Stimulated activated naive B cell treated with anti-CD40 and anti-IgM and Interleukin-4, amounts not matched to agents 10 μg/mL and 1 μg/mL and 100 μg/mL, for 72 hours (primary cell): ENCODE data around the gene ATP7B.

Experiments
- ATAC-seq, 2 donors: fragments of 150-1000 bp; cut with Tn5 transposase; replicated peaks; 2 replicates each; pipeline ENCODE4 v1.10.0; 2021; ENCODE audit warnings: moderate library complexity in 1 of 2
- DNase-seq: peaks from one replicate; pipeline ENCODE4 v3.0.0; 2021
- H3K27ac Mint-ChIP-seq: one replicate; pipeline ENCODE4 v1.8.0; 2022; ENCODE audit warnings: mild to moderate bottlenecking, mixed read lengths
- H3K27me3 Mint-ChIP-seq, 2 donors: one replicate each; pipeline ENCODE4 v1.8.0; 2022; ENCODE audit warnings: mixed read lengths in 2 of 2
- H3K36me3 Mint-ChIP-seq, 2 donors: one replicate each; pipeline ENCODE4 v1.8.0; 2022; ENCODE audit warnings: mixed read lengths in 2 of 2, mild to moderate bottlenecking in 1 of 2
- H3K4me1 Mint-ChIP-seq, 2 donors: one replicate each; pipeline ENCODE4 v1.8.0; 2022; ENCODE audit warnings: mixed read lengths in 2 of 2, mild to moderate bottlenecking in 1 of 2
- H3K4me3 Mint-ChIP-seq, 2 donors: one replicate each; pipeline ENCODE4 v1.8.0; 2022; ENCODE audit warnings: mild to moderate bottlenecking in 2 of 2, mixed read lengths in 2 of 2, moderate library complexity in 1 of 2
- H3K9me3 Mint-ChIP-seq, 2 donors: one replicate each; pipeline ENCODE4 v1.8.0; 2022; ENCODE audit warnings: mixed read lengths in 2 of 2, mild to moderate bottlenecking in 1 of 2

Gene ATP7B

GRCh38 chr13:51935326-51936171, 75.7 kb downstream of the ATP7B start:
- ATAC-seq (no peak), DNase-seq (no peak)
- Mint-ChIP-seq H3K27ac (no peak overlapping the region), H3K4me1 (no peaks in the 10 kb centered on the region), H3K36me3 (no peaks in the 10 kb centered on the region), H3K9me3 (no peaks in the 10 kb centered on the region), H3K27me3 (peaks cover 0 to 6% of the 10 kb centered on the region in 2 donors), H3K4me3 (no peak overlapping the region)

- Mint-ChIP-seq H3K27me3 (peaks cover 0 to 6% of the 10 kb centered on the region in 2 donors), H3K4me1 (no peaks in the 10 kb centered on the region), H3K9me3 (no peaks in the 10 kb centered on the region), H3K4me3 (no peak overlapping the region), H3K36me3 (no peaks in the 10 kb centered on the region), H3K27ac (no peak overlapping the region)
- DNase-seq (no peak), ATAC-seq (no peak)
These were observed 76.7 kb downstream of the ATP7B start for GRCh38 chr13:51934461-51935087.

DNA sequence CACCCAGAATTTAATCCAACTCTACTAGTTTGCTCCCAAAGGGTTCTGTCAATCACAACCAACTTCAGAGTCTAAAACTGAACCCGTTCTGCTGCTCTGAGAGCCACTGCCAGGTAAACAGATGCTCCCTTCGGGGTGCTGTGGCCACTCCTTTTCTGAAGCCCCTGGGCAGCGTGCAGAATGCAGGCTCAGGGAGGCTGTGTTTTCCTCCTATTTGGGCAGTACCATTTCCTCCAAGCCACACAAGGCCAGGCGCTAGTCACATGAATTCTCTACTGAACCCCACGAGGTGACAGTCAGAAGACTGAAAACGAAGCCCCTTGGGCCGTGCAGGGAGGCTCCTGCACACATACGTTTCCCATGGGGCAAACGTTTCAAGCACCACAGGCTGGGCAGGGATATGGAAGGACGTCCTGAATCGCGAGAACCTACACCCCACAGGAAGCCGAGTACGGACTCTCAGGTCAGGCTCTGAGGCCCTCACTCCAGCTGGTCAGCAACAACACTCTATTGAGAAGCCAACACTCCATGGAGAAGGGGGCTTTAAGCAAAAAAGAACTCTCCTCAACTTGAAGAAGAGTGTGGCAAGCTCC, 77.7 kb downstream of the ATP7B start:
- H3K4me3 Mint-ChIP-seq: no peak overlapping the region
- no peaks in the 10 kb centered on the region for H3K9me3 Mint-ChIP-seq
- no peaks in the 10 kb centered on the region for H3K4me1 Mint-ChIP-seq
- ATAC-seq: no peak
- no peak overlapping the region for H3K27ac Mint-ChIP-seq
- H3K27me3 Mint-ChIP-seq: peaks cover 0 to 6% of the 10 kb centered on the region in 2 donors
- no peak for DNase-seq
- H3K36me3 Mint-ChIP-seq: no peaks in the 10 kb centered on the region

DNA sequence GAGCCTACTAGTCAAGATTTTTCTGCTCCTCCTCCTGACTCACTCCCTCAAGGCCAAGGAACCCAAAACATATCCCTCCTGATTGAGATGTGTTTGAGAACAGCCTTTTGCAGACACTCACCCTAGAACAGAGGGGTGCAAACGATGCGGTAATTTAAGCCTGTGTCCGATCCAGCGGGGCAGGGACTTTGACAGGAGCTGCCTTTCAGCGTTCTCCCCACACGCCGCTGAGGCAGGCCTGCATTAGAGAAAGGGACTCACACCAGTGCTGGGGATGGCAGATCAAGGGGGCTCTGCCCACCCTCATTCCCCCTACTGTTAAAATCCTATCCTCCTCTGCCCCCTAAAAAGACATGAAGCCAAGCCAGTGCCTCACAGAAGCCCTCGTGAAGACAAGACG, 79.0 kb downstream of the ATP7B start:
- Mint-ChIP-seq H3K4me1 (no peaks in the 10 kb centered on the region), H3K27ac (no peak overlapping the region), H3K9me3 (no peaks in the 10 kb centered on the region), H3K4me3 (no peak overlapping the region), H3K36me3 (no peaks in the 10 kb centered on the region), H3K27me3 (no peaks in the 10 kb centered on the region)
- no peak for DNase-seq
- ATAC-seq: no peak

DNA sequence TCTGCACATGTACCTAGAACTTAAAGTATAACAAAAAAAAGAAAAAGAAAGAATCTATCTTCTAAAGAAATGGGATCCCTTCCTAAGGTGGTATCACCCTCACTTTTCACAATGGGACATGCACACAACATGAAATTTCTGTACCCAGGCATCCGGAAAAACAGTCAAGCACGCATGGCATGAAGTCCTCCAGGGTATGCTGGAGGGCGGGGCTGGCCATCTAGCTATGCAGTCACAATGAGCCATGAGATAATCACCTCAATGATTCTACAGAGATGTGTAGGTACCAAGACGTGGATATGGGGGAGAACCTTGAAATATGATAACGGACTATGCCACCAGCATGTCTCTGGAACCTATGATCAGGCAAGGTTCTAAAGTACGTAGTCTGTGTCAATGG, 79.6 kb downstream of the ATP7B start:
- DNase-seq (no peak), ATAC-seq (no peak)
- H3K9me3 Mint-ChIP-seq: no peaks in the 10 kb centered on the region
- H3K36me3 Mint-ChIP-seq: no peaks in the 10 kb centered on the region
- H3K27ac Mint-ChIP-seq: no peak overlapping the region
- no peak overlapping the region for H3K4me3 Mint-ChIP-seq
- H3K4me1 Mint-ChIP-seq: no peaks in the 10 kb centered on the region
- no peaks in the 10 kb centered on the region for H3K27me3 Mint-ChIP-seq

DNA sequence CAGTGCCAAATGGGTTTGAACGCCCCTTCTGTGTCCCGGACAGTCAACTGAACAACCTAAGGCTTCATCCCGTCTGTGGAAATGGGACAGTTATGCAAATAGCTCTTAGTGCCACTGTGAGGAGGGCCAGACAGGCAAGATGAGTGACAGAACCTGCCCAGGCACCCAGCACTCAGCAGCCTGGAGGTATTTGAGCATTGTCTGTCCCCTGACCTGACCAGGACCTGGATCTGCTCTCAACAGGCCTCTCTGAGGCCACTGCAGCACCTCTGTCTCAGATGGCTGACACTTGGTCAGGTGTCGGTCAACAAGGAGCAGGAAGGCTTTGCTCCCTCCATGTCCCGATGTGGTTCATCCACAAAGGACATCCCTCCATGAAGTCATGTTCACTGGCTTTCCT, 81.6 kb downstream of the ATP7B start:
- Mint-ChIP-seq H3K27ac (no peak overlapping the region), H3K36me3 (no peaks in the 10 kb centered on the region), H3K9me3 (no peaks in the 10 kb centered on the region), H3K4me3 (no peak overlapping the region), H3K4me1 (no peaks in the 10 kb centered on the region), H3K27me3 (peaks cover 13 to 14% of the 10 kb centered on the region in 2 donors)
- ATAC-seq (no peak), DNase-seq (no peak)

GRCh38 chr13:51928231-51928630, 83.0 kb downstream of the ATP7B start:
- ATAC-seq: peak in 1 of 2 donors; percentile 41
- no peak overlapping the region for H3K27ac Mint-ChIP-seq
- peaks cover 21 to 23% of the 10 kb centered on the region in 2 donors for H3K27me3 Mint-ChIP-seq
- H3K4me1 Mint-ChIP-seq: peaks cover 1 to 9% of the 10 kb centered on the region in 2 donors
- DNase-seq: no peak
- H3K9me3 Mint-ChIP-seq: no peaks in the 10 kb centered on the region
- no peaks in the 10 kb centered on the region for H3K36me3 Mint-ChIP-seq
- H3K4me3 Mint-ChIP-seq: no peak overlapping the region

DNA sequence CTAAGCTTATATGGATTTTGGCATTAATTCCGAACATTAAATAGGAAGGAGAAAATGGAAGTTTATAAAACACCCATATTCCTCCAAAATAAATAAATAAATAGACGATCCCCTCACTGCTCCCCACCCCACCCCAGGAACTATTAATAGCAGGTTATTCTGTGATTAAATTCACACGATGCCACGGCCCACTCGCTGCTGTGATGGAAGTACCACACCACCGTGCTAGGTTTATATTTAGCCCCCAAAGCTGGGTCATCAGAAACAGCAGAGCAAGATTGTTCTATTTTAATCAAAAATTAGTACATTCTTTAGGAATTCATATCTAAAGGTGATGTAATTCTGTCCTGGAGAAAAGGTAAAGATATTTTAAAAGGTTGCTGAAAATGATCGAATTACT, 84.1 kb downstream of the ATP7B start:
- Mint-ChIP-seq H3K36me3 (no peaks in the 10 kb centered on the region), H3K27ac (no peak overlapping the region), H3K4me1 (peaks cover 3 to 17% of the 10 kb centered on the region in 2 donors), H3K27me3 (peaks cover 21 to 23% of the 10 kb centered on the region in 2 donors), H3K9me3 (no peaks in the 10 kb centered on the region), H3K4me3 (no peak overlapping the region)
- ATAC-seq: no peak
- no peak for DNase-seq

DNA sequence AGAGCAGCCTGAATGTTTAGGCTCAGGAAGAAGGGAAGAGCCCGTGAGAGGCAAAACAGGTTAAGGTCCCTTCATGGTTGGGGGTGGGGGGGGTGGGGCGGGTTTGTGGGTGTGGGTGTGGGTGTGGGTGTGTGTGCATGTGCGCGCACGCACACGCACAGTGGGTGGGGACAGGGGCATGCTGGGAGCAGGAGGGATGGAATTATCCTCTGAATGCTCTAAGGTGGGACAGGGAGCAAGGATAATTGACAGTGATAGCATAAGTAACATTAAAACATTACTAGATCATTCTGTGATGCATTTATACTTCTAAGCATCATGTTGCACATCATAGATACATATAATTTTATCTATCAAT, 84.7 kb downstream of the ATP7B start:
- Mint-ChIP-seq H3K9me3 (no peaks in the 10 kb centered on the region), H3K36me3 (no peaks in the 10 kb centered on the region), H3K4me1 (peaks cover 5 to 17% of the 10 kb centered on the region in 2 donors), H3K27me3 (peaks cover 21 to 23% of the 10 kb centered on the region in 2 donors), H3K4me3 (no peak overlapping the region), H3K27ac (no peak overlapping the region)
- ATAC-seq (no peak), DNase-seq (no peak)

- H3K27ac Mint-ChIP-seq: no peak overlapping the region
These were observed 85.3 kb downstream of the ATP7B start for GRCh38 chr13:51925865-51926527.

DNA sequence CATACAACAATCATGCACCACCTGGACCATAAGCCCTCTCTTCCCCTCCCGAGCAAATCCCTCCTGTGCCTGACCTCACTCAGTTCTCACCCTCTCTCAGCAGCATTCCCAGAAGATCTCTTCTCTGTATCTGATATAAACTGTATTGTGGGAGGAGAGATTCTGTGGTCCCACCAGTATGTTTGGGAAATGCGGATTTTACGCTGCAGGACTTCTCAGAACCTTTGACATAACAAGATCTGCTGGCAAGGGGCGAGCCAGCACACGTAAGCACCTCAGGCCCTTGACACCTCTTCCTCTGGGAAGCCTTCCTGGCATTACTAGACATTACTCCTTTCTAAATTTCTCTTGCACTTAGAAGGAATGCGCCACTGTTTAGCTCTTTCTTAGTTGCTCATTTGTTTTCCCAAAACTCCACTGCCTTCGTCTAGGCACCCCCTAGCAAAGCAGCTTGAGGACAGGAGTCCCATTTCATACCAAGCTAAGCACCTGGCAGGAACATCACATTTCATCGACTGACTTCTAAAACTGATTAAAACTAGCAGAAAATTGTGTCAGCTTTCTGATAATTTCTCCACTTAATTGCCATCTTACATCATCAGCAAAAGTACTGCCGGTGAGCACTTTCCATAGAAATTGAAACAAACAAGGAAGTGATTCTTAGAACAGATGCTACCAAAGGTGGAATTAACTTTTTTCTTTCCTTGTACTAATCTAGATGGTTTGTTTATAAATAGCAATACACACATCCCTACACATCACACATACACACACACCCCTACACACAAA, 86.3 kb downstream of the ATP7B start:
- ATAC-seq (no peak), DNase-seq (no peak)
- Mint-ChIP-seq H3K9me3 (no peaks in the 10 kb centered on the region), H3K4me3 (no peak overlapping the region), H3K36me3 (no peaks in the 10 kb centered on the region), H3K4me1 (peaks cover 5 to 17% of the 10 kb centered on the region in 2 donors), H3K27ac (no peak overlapping the region), H3K27me3 (peaks cover 21 to 27% of the 10 kb centered on the region in 2 donors)

More at GRCh38 chr13:51925865-51926527, 85.3 kb downstream of the ATP7B start:
- Mint-ChIP-seq H3K4me3 (no peak overlapping the region), H3K9me3 (no peaks in the 10 kb centered on the region), H3K4me1 (peaks cover 5 to 17% of the 10 kb centered on the region in 2 donors), H3K36me3 (no peaks in the 10 kb centered on the region), H3K27me3 (peaks cover 21 to 24% of the 10 kb centered on the region in 2 donors)
- ATAC-seq (no peak), DNase-seq (no peak)

DNA sequence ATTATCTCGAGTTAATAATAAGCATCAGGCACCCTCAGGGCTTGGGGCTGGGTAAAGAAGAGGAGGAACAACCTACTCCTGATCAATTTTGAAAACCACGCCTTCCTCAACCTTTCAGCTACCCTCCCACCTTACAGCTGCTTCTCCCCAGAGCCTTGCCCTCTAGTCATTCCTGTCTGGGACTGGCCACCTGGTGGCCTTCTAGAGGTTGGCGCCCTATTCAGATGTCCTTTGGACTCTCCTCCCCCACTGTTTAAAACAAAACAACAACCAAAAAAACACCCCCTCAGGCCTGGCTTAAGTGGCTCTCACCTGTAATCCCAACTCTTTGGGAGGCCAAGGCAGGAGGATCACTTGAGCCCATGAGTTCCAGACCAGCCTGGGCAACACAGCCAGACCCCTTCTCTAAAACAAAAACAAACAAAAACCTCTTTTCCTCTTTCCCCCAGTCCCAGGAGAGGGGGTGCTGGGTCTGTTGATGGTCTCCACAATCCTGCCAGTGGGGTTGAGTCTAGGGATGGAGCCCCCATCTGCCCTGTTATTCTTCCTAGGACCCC, 87.2 kb downstream of the ATP7B start:
- peaks cover 21 to 27% of the 10 kb centered on the region in 2 donors for H3K27me3 Mint-ChIP-seq
- no peak overlapping the region for H3K4me3 Mint-ChIP-seq
- no peaks in the 10 kb centered on the region for H3K36me3 Mint-ChIP-seq
- peak; percentile 78 to 85 for ATAC-seq
- H3K4me1 Mint-ChIP-seq: peaks cover 5 to 17% of the 10 kb centered on the region in 2 donors
- H3K9me3 Mint-ChIP-seq: no peaks in the 10 kb centered on the region
- no peak overlapping the region for H3K27ac Mint-ChIP-seq
- DNase-seq: no peak

GRCh38 chr13:51922771-51923480, 88.3 kb downstream of the ATP7B start:
- no peak for DNase-seq
- Mint-ChIP-seq H3K9me3 (no peaks in the 10 kb centered on the region), H3K4me3 (no peak overlapping the region), H3K27ac (no peak overlapping the region), H3K27me3 (peaks cover 21 to 27% of the 10 kb centered on the region in 2 donors), H3K36me3 (no peaks in the 10 kb centered on the region), H3K4me1 (peaks cover 5 to 17% of the 10 kb centered on the region in 2 donors)
- no peak for ATAC-seq
